GM23338 (cell line): ENCODE data around the gene PRMT5. TPM values are rescaled to one million over a fixed set of nuclear protein-coding genes. Genes with fewer than 3 reads are reported as not detected.

Experiments used
- polyA plus RNA-seq: library from polyadenylated mRNA; unstranded; fragments of >200 nt; fragmentation: Nextera tagmentation; extraction: Ambion mirVana; gene quantifications from 2 replicates; pipeline ENCODE4 v1.2.1, GENCODE V29; 2016
- total RNA-seq: library from RNA; depleted of rRNA; stranded (reverse); fragments of >200 nt; shearing (Covaris generic); gene quantifications from 2 replicates; pipeline ENCODE4 v1.2.3, GENCODE V29; 2014; rRNA removed

PRMT5 gene
- total and polyA plus RNA-seq, 2 experiments from 2014 or later, result 68.8 to 124 TPM

Other genes with a start within 250 kb of the PRMT5 start
- gene OXA1L, start 162.7 kb downstream of the PRMT5 start, total RNA-seq, result 89.9 and 91.7 TPM in 2 replicates
- gene OXA1L, start 162.7 kb downstream of the PRMT5 start, polyA plus RNA-seq, result 57.6 and 61.7 TPM in 2 replicates
- gene SLC7A7, start 113.9 kb downstream of the PRMT5 start, total RNA-seq, result 3.6 and 6.1 TPM in 2 replicates
- 2.7 and 4.1 TPM in 2 replicates for gene SLC7A7, start 113.9 kb downstream of the PRMT5 start, polyA plus RNA-seq
- 131 and 138 TPM in 2 replicates for gene MRPL52, start 99.5 kb downstream of the PRMT5 start, total RNA-seq
- gene MRPL52, start 99.5 kb downstream of the PRMT5 start, polyA plus RNA-seq, result 617 and 691 TPM in 2 replicates
- 48.9 and 56.4 TPM in 2 replicates for gene MMP14, start 92.8 kb downstream of the PRMT5 start, total RNA-seq
- 6.5 and 7.0 TPM in 2 replicates for gene MMP14, start 92.8 kb downstream of the PRMT5 start, polyA plus RNA-seq
- gene LRP10, start 57.6 kb downstream of the PRMT5 start, total RNA-seq, result 16.5 and 18.1 TPM in 2 replicates
- 5.4 and 6.4 TPM in 2 replicates for gene LRP10, start 57.6 kb downstream of the PRMT5 start, polyA plus RNA-seq
- 0.31 and 1.2 TPM in 2 replicates for gene REM2, start 46.2 kb downstream of the PRMT5 start, total RNA-seq
- gene REM2, start 46.2 kb downstream of the PRMT5 start, polyA plus RNA-seq, result 2.9 and 3.0 TPM in 2 replicates
- gene RBM23, start 10.2 kb downstream of the PRMT5 start, total RNA-seq, result 52.8 and 1,081 TPM in 2 replicates
- gene RBM23, start 10.2 kb downstream of the PRMT5 start, polyA plus RNA-seq, result 14.4 and 15.2 TPM in 2 replicates
- 60.4 and 85.3 TPM in 2 replicates for gene HAUS4, start 27.7 kb upstream of the PRMT5 start, total RNA-seq
- 20.8 and 24.6 TPM in 2 replicates for gene HAUS4, start 27.7 kb upstream of the PRMT5 start, polyA plus RNA-seq
- 45.8 and 55.9 TPM in 2 replicates for gene AJUBA, start 53.2 kb upstream of the PRMT5 start, total RNA-seq
- 11.8 and 12.5 TPM in 2 replicates for gene AJUBA, start 53.2 kb upstream of the PRMT5 start, polyA plus RNA-seq
- gene C14orf93, start 80.8 kb upstream of the PRMT5 start, total RNA-seq, result 11.7 and 12.4 TPM in 2 replicates
- 3.5 and 4.1 TPM in 2 replicates for gene C14orf93, start 80.8 kb upstream of the PRMT5 start, polyA plus RNA-seq
- 229 and 265 TPM in 2 replicates for gene PSMB5, start 105.5 kb upstream of the PRMT5 start, total RNA-seq
- gene PSMB5, start 105.5 kb upstream of the PRMT5 start, polyA plus RNA-seq, result 341 and 367 TPM in 2 replicates
- gene PSMB11, start 112.8 kb upstream of the PRMT5 start, total RNA-seq, result 0.07 and 0.19 TPM in 2 replicates
- not detected in 2 replicates for gene PSMB11, start 112.8 kb upstream of the PRMT5 start, polyA plus RNA-seq
- 16.9 and 17.8 TPM in 2 replicates for gene CDH24, start 128.1 kb upstream of the PRMT5 start, total RNA-seq
- 4.4 and 6.2 TPM in 2 replicates for gene CDH24, start 128.1 kb upstream of the PRMT5 start, polyA plus RNA-seq
- 169 and 172 TPM in 2 replicates for gene ACIN1, start 165.8 kb upstream of the PRMT5 start, total RNA-seq
- gene ACIN1, start 165.8 kb upstream of the PRMT5 start, polyA plus RNA-seq, result 73.6 and 76.1 TPM in 2 replicates
- 49.4 and 57.4 TPM in 2 replicates for gene C14orf119, start 166.1 kb upstream of the PRMT5 start, total RNA-seq
- 114 and 118 TPM in 2 replicates for gene C14orf119, start 166.1 kb upstream of the PRMT5 start, polyA plus RNA-seq
- not detected in 2 replicates for gene CIROP, start 175.6 kb upstream of the PRMT5 start, total RNA-seq
- not detected in 2 replicates for gene CIROP, start 175.6 kb upstream of the PRMT5 start, polyA plus RNA-seq
- gene CEBPE, start 189.9 kb upstream of the PRMT5 start, total RNA-seq, result not detected in 2 replicates
- not detected in 2 replicates for gene CEBPE, start 189.9 kb upstream of the PRMT5 start, polyA plus RNA-seq